ENCODE results near the gene ACTL9. TPM values are rescaled to one million over a fixed set of nuclear protein-coding genes. Genes with fewer than 3 reads are reported as not detected.

The ACTL9 gene
- polyA plus RNA-seq, 3 donors = not detected

GRCh38 chr19:8738377-8738776, 39.8 kb upstream of the ACTL9 start:
- no peak overlapping the region for H3K27ac Mint-ChIP-seq
- Histone ChIP-seq H3K36me3 (replicated peaks in 1 of 2; ENCODE audit: control insufficient read depth in 1 of 2, insufficient read depth in 2 of 2, low read length in 2 of 2) (no peaks in the 10 kb centered on the region), H3K79me2 (ENCODE audit: insufficient read depth, low read length) (no peaks in the 10 kb centered on the region)

GRCh38 chr19:8731428-8732169, 33.0 kb upstream of the ACTL9 start:
- no peaks in the 10 kb centered on the region for H3K36me3 Mint-ChIP-seq
- Histone ChIP-seq H3K27ac (ENCODE audit: low read depth in 1 of 2, low read length in 2 of 2) (no peak overlapping the region), H3K36me3 (replicated peaks in 1 of 2; ENCODE audit: control insufficient read depth in 1 of 2, insufficient read depth in 2 of 2, low read length in 2 of 2) (no peaks in the 10 kb centered on the region), H3K27me3 (ENCODE audit: control insufficient read depth in 2 of 2, insufficient read depth in 2 of 2, low read length in 2 of 2) (no peaks in the 10 kb centered on the region), H3K4me3 (replicated peaks in 1 of 3; ENCODE audit: low read depth in 2 of 3, low read length in 3 of 3) (no peak overlapping the region), H3K4me1 (ENCODE audit: control insufficient read depth in 1 of 2, insufficient read depth in 2 of 2, low read length in 2 of 2) (no peaks in the 10 kb centered on the region), H4K20me1 (ENCODE audit: insufficient read depth, low read length) (no peaks in the 10 kb centered on the region), H2AFZ (ENCODE audit: insufficient read depth, low read depth, low read length, poor library complexity, severe bottlenecking) (no peak overlapping the region), H3K79me2 (ENCODE audit: insufficient read depth, low read length) (no peaks in the 10 kb centered on the region), H3K9me3 (replicated peaks in 1 of 2; ENCODE audit: control insufficient read depth in 1 of 2, insufficient read depth in 1 of 2, low read length in 2 of 2) (no peaks in the 10 kb centered on the region), H3K4me2 (replicated peaks; ENCODE audit: extremely low read depth, low read length, poor library complexity, severe bottlenecking) (no peak overlapping the region), H3K9ac (ENCODE audit: insufficient read depth, low read length, poor library complexity, severe bottlenecking) (no peak overlapping the region)
- H3K4me1 Mint-ChIP-seq = no peaks in the 10 kb centered on the region
- no peak for DNase-seq
- H3K27ac Mint-ChIP-seq = peak overlapping the region in 1 of 7 donors; percentile 25
- H3K4me3 Mint-ChIP-seq = no peak overlapping the region
- TF ChIP-seq CTCF (IDR thresholded peaks at IDR 0.05) = no peak
- peaks cover 2 to 14% (median 8%) of the 10 kb centered on the region in 7 donors for H3K9me3 Mint-ChIP-seq
- intact Hi-C loops (cut with micrococcal nuclease) = no loop called here
- H3K27me3 Mint-ChIP-seq (ENCODE audit: low read depth in 3 of 3) = peaks cover 2 to 10% (median 7%) of the 10 kb centered on the region in 3 donors
- WGBS (ENCODE audit: insufficient coverage) = 57% methylated on average over 16 of the region's 19 CpGs

More at GRCh38 chr19:8738377-8738776, 39.8 kb upstream of the ACTL9 start:
- H3K4me2 ChIP-seq (replicated peaks; ENCODE audit: extremely low read depth, low read length, poor library complexity, severe bottlenecking) = no peak overlapping the region
- H2AFZ ChIP-seq (ENCODE audit: insufficient read depth, low read depth, low read length, poor library complexity, severe bottlenecking) = no peak overlapping the region
- intact Hi-C loops (cut with micrococcal nuclease) = no loop called here
- peaks cover 3 to 8% (median 6%) of the 10 kb centered on the region in 7 donors for H3K9me3 Mint-ChIP-seq
- no peak for DNase-seq
- 92% methylated on average over 3 of the region's 8 CpGs for WGBS (ENCODE audit: insufficient coverage)
- no peak overlapping the region for H3K4me3 Mint-ChIP-seq
- peaks cover 0 to 2% (median 1%) of the 10 kb centered on the region in 3 donors for H3K27me3 Mint-ChIP-seq (ENCODE audit: low read depth in 3 of 3)
- no peaks in the 10 kb centered on the region for H3K36me3 Mint-ChIP-seq
- no peaks in the 10 kb centered on the region for H3K4me1 Mint-ChIP-seq
- no peaks in the 10 kb centered on the region for H3K27me3 ChIP-seq (ENCODE audit: control insufficient read depth in 2 of 2, insufficient read depth in 2 of 2, low read length in 2 of 2)
- TF ChIP-seq CTCF (IDR thresholded peaks at IDR 0.05) = no peak
- peaks cover 0 to 2% of the 10 kb centered on the region in 2 donors for H3K9me3 ChIP-seq (replicated peaks in 1 of 2; ENCODE audit: control insufficient read depth in 1 of 2, insufficient read depth in 1 of 2, low read length in 2 of 2)
- no peak overlapping the region for H3K4me3 ChIP-seq (replicated peaks in 1 of 3; ENCODE audit: low read depth in 2 of 3, low read length in 3 of 3)
- no peak overlapping the region for H3K9ac ChIP-seq (ENCODE audit: insufficient read depth, low read length, poor library complexity, severe bottlenecking)
- no peak overlapping the region for H3K27ac ChIP-seq (ENCODE audit: low read depth in 1 of 2, low read length in 2 of 2)
- H4K20me1 ChIP-seq (ENCODE audit: insufficient read depth, low read length) = no peaks in the 10 kb centered on the region
- H3K4me1 ChIP-seq (ENCODE audit: control insufficient read depth in 1 of 2, insufficient read depth in 2 of 2, low read length in 2 of 2) = no peaks in the 10 kb centered on the region

Data from CD14-positive monocyte (primary cell).